Lung (tissue), 12 donors: ENCODE results near the gene ZNF548. TPM values are rescaled to one million over a fixed set of nuclear protein-coding genes. Genes with fewer than 3 reads are reported as not detected.

ENCODE experiments used
- ATAC-seq: fragments of 200-7000 bp; cut with Tn5 transposase; one replicate; pipeline ENCODE4 v1.9.1; 2020; ENCODE audit warnings: moderate number of reproducible peaks; ENCODE audit not compliant: insufficient read depth, low FRiP score
- DNase-seq, 3 donors: peaks; one replicate each; pipeline ENCODE4 v3.0.0-alpha.2; 2013 to 2017
- H3K27ac ChIP-seq, 2 donors: one replicate each; pipeline ENCODE4 v1.5.1; 2013; ENCODE audit warnings: mild to moderate bottlenecking in 2 of 2, moderate library complexity in 2 of 2, control low read depth in 1 of 2, inconsistent platforms in 1 of 2, low read depth in 1 of 2, low read length in 1 of 2
- H3K27me3 ChIP-seq, 3 donors: one replicate each; pipeline ENCODE4 v1.5.1; 2013; ENCODE audit warnings: low read length in 2 of 3; ENCODE audit not compliant: control insufficient read depth in 3 of 3, insufficient read depth in 3 of 3
- H3K36me3 ChIP-seq, 4 donors: one replicate each; pipeline ENCODE4 v1.5.1; 2013; ENCODE audit warnings: low read length in 4 of 4, mild to moderate bottlenecking in 1 of 4, moderate library complexity in 1 of 4; ENCODE audit not compliant: control insufficient read depth in 4 of 4, insufficient read depth in 4 of 4
- H3K4me1 ChIP-seq, 5 donors: one replicate each; pipeline ENCODE4 v1.5.1; 2013; ENCODE audit warnings: low read length in 5 of 5, mild to moderate bottlenecking in 2 of 5, moderate library complexity in 1 of 5; ENCODE audit not compliant: control insufficient read depth in 5 of 5, insufficient read depth in 5 of 5
- H3K4me3 ChIP-seq: one replicate; pipeline ENCODE4 v1.5.1; 2013; ENCODE audit warnings: mild to moderate bottlenecking, control low read depth, moderate library complexity
- H3K9ac ChIP-seq, 2 donors: one replicate each; pipeline ENCODE4 v1.5.1; 2013; ENCODE audit warnings: low read length in 2 of 2, control low read depth in 1 of 2; ENCODE audit not compliant: insufficient read depth in 1 of 2
- H3K9me3 ChIP-seq, 4 donors: one replicate each; pipeline ENCODE4 v1.5.1; 2013; ENCODE audit warnings: low read length in 3 of 4, mild to moderate bottlenecking in 1 of 4, moderate library complexity in 1 of 4; ENCODE audit not compliant: control insufficient read depth in 4 of 4, insufficient read depth in 3 of 4
- CTCF ChIP-seq: IDR thresholded peaks from 2 replicates; pipeline ENCODE4 v1.5.1; 2012; ENCODE audit warnings: mild to moderate bottlenecking; ENCODE audit errors: control extremely low read depth, extremely low read depth
- WGBS, 2 donors: extraction: QIAGEN DNeasy Blood & Tissue Kit; methylation state at CpG; one replicate each; pipeline ENCODE4 v1.1.7; 2013; 5-methylcytosine and 5-hydroxymethylcytosine counted together
- polyA plus RNA-seq, 2 donors: library from polyadenylated mRNA; stranded (reverse); fragments of 200-250 nt; gene quantifications; one replicate each; pipeline ENCODE4 v1.2.1, GENCODE V29; 2013
- total RNA-seq, 2 donors: library from RNA; depleted of rRNA in 1 of 2; stranded (reverse); fragments of >200 nt in 1 of 2; gene quantifications; one replicate each; pipeline ENCODE4 v1.2.1, GENCODE V29; 2014 to 2021
- donor health status: control.
- donor health status: control.
- donor health status: Bipolar disorder and iron deficiency.
- donor health status: healthy.
- donor health status: DM: yes; HTN: yes; CAD: no.

Gene ZNF548
- total and polyA plus RNA-seq, 4 donors = 5.6 to 35.7 (median 10.9) TPM

GRCh38 chr19:57406516-57407123 lies 17.0 kb downstream of the ZNF548 start:
- peak; percentile 57 to 71 (median 67) for DNase-seq
- peak; percentile 30 for TF ChIP-seq CTCF
- peaks cover 0 to 13% (median 1%) of the 10 kb centered on the region in 4 donors for H3K36me3 ChIP-seq
- H3K4me1 ChIP-seq = peaks cover 0 to 6% (median 1%) of the 10 kb centered on the region in 5 donors
- H3K27me3 ChIP-seq = no peaks in the 10 kb centered on the region
- no peak for ATAC-seq
- H3K27ac ChIP-seq = no peak overlapping the region
- 15 to 17% methylated on average over 8 of the region's 8 CpGs for WGBS, 2 donors
- no peak overlapping the region for H3K4me3 ChIP-seq
- peaks cover 0 to 23% (median 0%) of the 10 kb centered on the region in 4 donors for H3K9me3 ChIP-seq
- no peak overlapping the region for H3K9ac ChIP-seq

- peaks cover 4 to 13% (median 6%) of the 10 kb centered on the region in 5 donors for H3K4me1 ChIP-seq
- ATAC-seq (peak; percentile 100), DNase-seq (peak; percentile 95 to 97 (median 95))
- peak within 1 kb of the TSS; percentile 100 for H3K4me3 ChIP-seq
- H3K9ac ChIP-seq = peak within 1 kb of the TSS; percentile 67 to 73
- peaks cover 6 to 12% (median 6%) of the 10 kb centered on the region in 4 donors for H3K36me3 ChIP-seq
- no peak for TF ChIP-seq CTCF
- H3K27ac ChIP-seq = peak within 1 kb of the TSS; percentile 77 to 85
- no peaks in the 10 kb centered on the region for H3K27me3 ChIP-seq
- 0% methylated on average over 55 of the region's 55 CpGs for WGBS, 2 donors
- H3K9me3 ChIP-seq = peaks cover 0 to 24% (median 0%) of the 10 kb centered on the region in 4 donors
Measured at GRCh38 chr19:57410877-57411671, 21.4 kb downstream of the ZNF548 start, which contains the start of gene ZNF17. TSS of gene ZNF17 (plus strand) at chr19:57411161. CDS start at chr19:57413616, 2,455 bp downstream.

GRCh38 chr19:57419439-57419838 lies 29.8 kb downstream of the ZNF548 start:
- no peak for DNase-seq
- WGBS, 2 donors = 95 to 97% methylated on average over 4 of the region's 4 CpGs
- no peak overlapping the region for H3K9ac ChIP-seq
- no peak overlapping the region for H3K4me3 ChIP-seq
- no peaks in the 10 kb centered on the region for H3K27me3 ChIP-seq
- peaks cover 33 to 45% (median 39%) of the 10 kb centered on the region in 4 donors for H3K36me3 ChIP-seq
- H3K27ac ChIP-seq = no peak overlapping the region
- ATAC-seq = no peak
- peaks cover 0 to 53% (median 7%) of the 10 kb centered on the region in 4 donors for H3K9me3 ChIP-seq
- TF ChIP-seq CTCF = no peak
- no peaks in the 10 kb centered on the region for H3K4me1 ChIP-seq
